Stimulated activated naive CD8-positive, alpha-beta T cell treated with anti-CD3 and anti-CD28 coated beads, Interleukin-15, Interleukin-2, amounts not matched to agents 100 U/mL and 50 U/mL, for 24 hours (primary cell): Measurements from ENCODE around the gene TBC1D12.
"Not testable (repeated sequence)": the region's sequence is repeated elsewhere in the genome, so short reads cannot be mapped to it uniquely, and the experiment has no call there.

Experiments used
- ATAC-seq: fragments of 150-1000 bp; cut with Tn5 transposase; one replicate; pipeline ENCODE4 v1.10.0; 2021
- DNase-seq: peaks from one replicate; pipeline ENCODE4 v3.0.0; 2021

Gene TBC1D12

GRCh38 chr10:94456942-94457341 lies 54.6 kb downstream of the TBC1D12 start:
- ATAC-seq: no peak
- no peak for DNase-seq

- ATAC-seq (no peak), DNase-seq (no peak)
Measured at GRCh38 chr10:94459385-94459784, 57.0 kb downstream of the TBC1D12 start.

- DNase-seq: no peak
- ATAC-seq: no peak
Measured at GRCh38 chr10:94461503-94461902, 59.2 kb downstream of the TBC1D12 start.

- ATAC-seq (no peak), DNase-seq (no peak)
Measured at GRCh38 chr10:94462130-94462529, 59.8 kb downstream of the TBC1D12 start.

- DNase-seq: no peak
- no peak for ATAC-seq
Measured at GRCh38 chr10:94465684-94466083, 63.3 kb downstream of the TBC1D12 start.

GRCh38 chr10:94481410-94481809 lies 79.1 kb downstream of the TBC1D12 start:
- DNase-seq (no peak), ATAC-seq (no peak)

- no peak for ATAC-seq
Measured at GRCh38 chr10:94483970-94484369, 81.6 kb downstream of the TBC1D12 start.

GRCh38 chr10:94485094-94485493 lies 82.8 kb downstream of the TBC1D12 start:
- DNase-seq: no peak

More at GRCh38 chr10:94483970-94484369, 81.6 kb downstream of the TBC1D12 start:
- no peak for DNase-seq

GRCh38 chr10:94487575-94487974 lies 85.2 kb downstream of the TBC1D12 start:
- DNase-seq (no peak), ATAC-seq (no peak)

More at GRCh38 chr10:94485094-94485493, 82.8 kb downstream of the TBC1D12 start:
- no peak for ATAC-seq

GRCh38 chr10:94489107-94489506 lies 86.8 kb downstream of the TBC1D12 start:
- ATAC-seq (no peak), DNase-seq (no peak)

- no peak for ATAC-seq
- no peak for DNase-seq
Measured at GRCh38 chr10:94489976-94490788, 87.8 kb downstream of the TBC1D12 start.

- no peak for ATAC-seq
- no peak for DNase-seq
Measured at GRCh38 chr10:94490789-94491039, 88.4 kb downstream of the TBC1D12 start.

- no peak for ATAC-seq
- no peak for DNase-seq
Measured at GRCh38 chr10:94493463-94493862, 91.1 kb downstream of the TBC1D12 start.

- ATAC-seq (no peak), DNase-seq (no peak)
Measured at GRCh38 chr10:94496010-94496409, 93.7 kb downstream of the TBC1D12 start.

- DNase-seq (no peak), ATAC-seq (no peak)
Measured at GRCh38 chr10:94496646-94497045, 94.3 kb downstream of the TBC1D12 start.

- ATAC-seq: no peak
- no peak for DNase-seq
Measured at GRCh38 chr10:94500063-94500462, 97.7 kb downstream of the TBC1D12 start.

- no peak for DNase-seq
- no peak for ATAC-seq
Measured at GRCh38 chr10:94521276-94522250, 119.2 kb downstream of the TBC1D12 start.

- DNase-seq (no peak), ATAC-seq (no peak)
Measured at GRCh38 chr10:94524146-94524545, 121.8 kb downstream of the TBC1D12 start.

- DNase-seq (no peak), ATAC-seq (no peak)
Measured at GRCh38 chr10:94524711-94525110, 122.4 kb downstream of the TBC1D12 start.

- not testable (repeated sequence) for DNase-seq, ATAC-seq
Measured at GRCh38 chr10:94531550-94531949, 129.2 kb downstream of the TBC1D12 start.

- DNase-seq (no peak), ATAC-seq (no peak)
Measured at GRCh38 chr10:94533027-94533426, 130.7 kb downstream of the TBC1D12 start.

GRCh38 chr10:94542282-94542681 lies 139.9 kb downstream of the TBC1D12 start:
- ATAC-seq, DNase-seq: not testable (repeated sequence)

GRCh38 chr10:94545391-94546048 lies 143.2 kb downstream of the TBC1D12 start, which contains the start of gene HELLS:
Gene HELLS (plus strand): TSS chr10:94545788. CDS start chr10:94545922, 134 bp downstream.
- ATAC-seq (peak; percentile 81), DNase-seq (peak; percentile 82)
